A549 (cell line): ENCODE measurements around the gene MSANTD1.

Experiments
- CEBPB ChIP-seq, 2 experiments: fragments of >200 bp in 1 of 2; sonication (Bioruptor Twin) in 1 of 2; formaldehyde crosslinking in 1 of 2; IDR thresholded peaks; 2 replicates each; pipeline ENCODE4 v1.6.1; 2012 to 2016
- HDAC2 ChIP-seq: fragments of 200-600 bp; sonication (generic); IDR thresholded peaks from 2 replicates; pipeline ENCODE4 v1.6.1; 2016
- MAFK ChIP-seq: fragments of 450-650 bp; IDR thresholded peaks from 2 replicates; pipeline ENCODE4 v1.6.1; 2014; ENCODE audit not compliant: partially characterized antibody
- POLR2A ChIP-seq: IDR thresholded peaks from 2 replicates; pipeline ENCODE4 v1.6.1; 2012; ENCODE audit warnings: mild to moderate bottlenecking, low read length
- RAD21 ChIP-seq, 2 experiments: fragments of >200 bp in 1 of 2; sonication (Bioruptor Twin) in 1 of 2; formaldehyde crosslinking in 1 of 2; IDR thresholded peaks in 1 of 2; conservative IDR thresholded peaks in 1 of 2; 2 replicates in 1 of 2; 3 replicates in 1 of 2; pipeline ENCODE4 v1.6.1; 2012 to 2018; ENCODE audit warnings: inconsistent platforms in 1 of 2
- TF ChIP-seq, protein P1 (sequence below): fragments of >200 bp; sonication (Bioruptor Twin); formaldehyde crosslinking; IDR thresholded peaks from 3 replicates; pipeline ENCODE4 v1.5.1; 2016
- TF ChIP-seq, protein P2 (sequence below): IDR thresholded peaks from 2 replicates; pipeline ENCODE4 v1.6.1; 2012
- TF ChIP-seq, protein P3 (sequence below): fragments of 450-650 bp; IDR thresholded peaks from 2 replicates; pipeline ENCODE4 v1.6.1; 2014; ENCODE audit warnings: antibody characterized with exemption

DNA sequence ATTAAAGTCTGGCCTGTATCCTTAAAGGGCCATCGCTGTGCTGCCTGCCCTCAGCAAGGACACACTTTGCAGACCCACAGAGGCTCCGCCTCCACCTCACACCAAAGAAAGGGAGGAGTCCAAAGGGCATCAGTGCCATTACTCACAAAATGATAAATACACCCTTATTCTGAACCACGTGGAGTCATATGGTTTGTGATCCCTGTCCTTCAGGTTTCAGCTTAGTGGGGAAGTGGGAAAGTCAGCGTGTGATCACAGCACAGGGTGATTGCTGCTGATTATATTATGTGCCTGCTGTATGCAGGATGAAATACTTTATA is 35.9 kb upstream of the MSANTD1 start:
- TF ChIP-seq, protein P1, sequence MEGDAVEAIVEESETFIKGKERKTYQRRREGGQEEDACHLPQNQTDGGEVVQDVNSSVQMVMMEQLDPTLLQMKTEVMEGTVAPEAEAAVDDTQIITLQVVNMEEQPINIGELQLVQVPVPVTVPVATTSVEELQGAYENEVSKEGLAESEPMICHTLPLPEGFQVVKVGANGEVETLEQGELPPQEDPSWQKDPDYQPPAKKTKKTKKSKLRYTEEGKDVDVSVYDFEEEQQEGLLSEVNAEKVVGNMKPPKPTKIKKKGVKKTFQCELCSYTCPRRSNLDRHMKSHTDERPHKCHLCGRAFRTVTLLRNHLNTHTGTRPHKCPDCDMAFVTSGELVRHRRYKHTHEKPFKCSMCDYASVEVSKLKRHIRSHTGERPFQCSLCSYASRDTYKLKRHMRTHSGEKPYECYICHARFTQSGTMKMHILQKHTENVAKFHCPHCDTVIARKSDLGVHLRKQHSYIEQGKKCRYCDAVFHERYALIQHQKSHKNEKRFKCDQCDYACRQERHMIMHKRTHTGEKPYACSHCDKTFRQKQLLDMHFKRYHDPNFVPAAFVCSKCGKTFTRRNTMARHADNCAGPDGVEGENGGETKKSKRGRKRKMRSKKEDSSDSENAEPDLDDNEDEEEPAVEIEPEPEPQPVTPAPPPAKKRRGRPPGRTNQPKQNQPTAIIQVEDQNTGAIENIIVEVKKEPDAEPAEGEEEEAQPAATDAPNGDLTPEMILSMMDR, result no peak
- no peak for TF ChIP-seq MAFK
- TF ChIP-seq, protein P2, sequence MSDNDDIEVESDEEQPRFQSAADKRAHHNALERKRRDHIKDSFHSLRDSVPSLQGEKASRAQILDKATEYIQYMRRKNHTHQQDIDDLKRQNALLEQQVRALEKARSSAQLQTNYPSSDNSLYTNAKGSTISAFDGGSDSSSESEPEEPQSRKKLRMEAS, result no peak
- TF ChIP-seq POLR2A, result no peak
- TF ChIP-seq RAD21 (conservative IDR thresholded peaks at IDR 0.05 in 1 of 2, IDR thresholded peaks at IDR 0.05 in 1 of 2), result no peak
- TF ChIP-seq, protein P3, sequence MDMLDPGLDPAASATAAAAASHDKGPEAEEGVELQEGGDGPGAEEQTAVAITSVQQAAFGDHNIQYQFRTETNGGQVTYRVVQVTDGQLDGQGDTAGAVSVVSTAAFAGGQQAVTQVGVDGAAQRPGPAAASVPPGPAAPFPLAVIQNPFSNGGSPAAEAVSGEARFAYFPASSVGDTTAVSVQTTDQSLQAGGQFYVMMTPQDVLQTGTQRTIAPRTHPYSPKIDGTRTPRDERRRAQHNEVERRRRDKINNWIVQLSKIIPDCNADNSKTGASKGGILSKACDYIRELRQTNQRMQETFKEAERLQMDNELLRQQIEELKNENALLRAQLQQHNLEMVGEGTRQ, result no peak
- TF ChIP-seq HDAC2, result no peak
- TF ChIP-seq CEBPB (IDR thresholded peaks at IDR 0.05), result no peak
